Measurements from ENCODE around the gene ABCA7. TPM values are rescaled to one million over a fixed set of nuclear protein-coding genes. Genes with fewer than 3 reads are reported as not detected.

ABCA7 gene
- total and polyA plus RNA-seq, 2 of the 8 experiments (the other 6 are each of a cell fraction or from before 2014, with no cell fraction given), result 10.4 to 25.6 TPM

- TF ChIP-seq, protein P1, sequence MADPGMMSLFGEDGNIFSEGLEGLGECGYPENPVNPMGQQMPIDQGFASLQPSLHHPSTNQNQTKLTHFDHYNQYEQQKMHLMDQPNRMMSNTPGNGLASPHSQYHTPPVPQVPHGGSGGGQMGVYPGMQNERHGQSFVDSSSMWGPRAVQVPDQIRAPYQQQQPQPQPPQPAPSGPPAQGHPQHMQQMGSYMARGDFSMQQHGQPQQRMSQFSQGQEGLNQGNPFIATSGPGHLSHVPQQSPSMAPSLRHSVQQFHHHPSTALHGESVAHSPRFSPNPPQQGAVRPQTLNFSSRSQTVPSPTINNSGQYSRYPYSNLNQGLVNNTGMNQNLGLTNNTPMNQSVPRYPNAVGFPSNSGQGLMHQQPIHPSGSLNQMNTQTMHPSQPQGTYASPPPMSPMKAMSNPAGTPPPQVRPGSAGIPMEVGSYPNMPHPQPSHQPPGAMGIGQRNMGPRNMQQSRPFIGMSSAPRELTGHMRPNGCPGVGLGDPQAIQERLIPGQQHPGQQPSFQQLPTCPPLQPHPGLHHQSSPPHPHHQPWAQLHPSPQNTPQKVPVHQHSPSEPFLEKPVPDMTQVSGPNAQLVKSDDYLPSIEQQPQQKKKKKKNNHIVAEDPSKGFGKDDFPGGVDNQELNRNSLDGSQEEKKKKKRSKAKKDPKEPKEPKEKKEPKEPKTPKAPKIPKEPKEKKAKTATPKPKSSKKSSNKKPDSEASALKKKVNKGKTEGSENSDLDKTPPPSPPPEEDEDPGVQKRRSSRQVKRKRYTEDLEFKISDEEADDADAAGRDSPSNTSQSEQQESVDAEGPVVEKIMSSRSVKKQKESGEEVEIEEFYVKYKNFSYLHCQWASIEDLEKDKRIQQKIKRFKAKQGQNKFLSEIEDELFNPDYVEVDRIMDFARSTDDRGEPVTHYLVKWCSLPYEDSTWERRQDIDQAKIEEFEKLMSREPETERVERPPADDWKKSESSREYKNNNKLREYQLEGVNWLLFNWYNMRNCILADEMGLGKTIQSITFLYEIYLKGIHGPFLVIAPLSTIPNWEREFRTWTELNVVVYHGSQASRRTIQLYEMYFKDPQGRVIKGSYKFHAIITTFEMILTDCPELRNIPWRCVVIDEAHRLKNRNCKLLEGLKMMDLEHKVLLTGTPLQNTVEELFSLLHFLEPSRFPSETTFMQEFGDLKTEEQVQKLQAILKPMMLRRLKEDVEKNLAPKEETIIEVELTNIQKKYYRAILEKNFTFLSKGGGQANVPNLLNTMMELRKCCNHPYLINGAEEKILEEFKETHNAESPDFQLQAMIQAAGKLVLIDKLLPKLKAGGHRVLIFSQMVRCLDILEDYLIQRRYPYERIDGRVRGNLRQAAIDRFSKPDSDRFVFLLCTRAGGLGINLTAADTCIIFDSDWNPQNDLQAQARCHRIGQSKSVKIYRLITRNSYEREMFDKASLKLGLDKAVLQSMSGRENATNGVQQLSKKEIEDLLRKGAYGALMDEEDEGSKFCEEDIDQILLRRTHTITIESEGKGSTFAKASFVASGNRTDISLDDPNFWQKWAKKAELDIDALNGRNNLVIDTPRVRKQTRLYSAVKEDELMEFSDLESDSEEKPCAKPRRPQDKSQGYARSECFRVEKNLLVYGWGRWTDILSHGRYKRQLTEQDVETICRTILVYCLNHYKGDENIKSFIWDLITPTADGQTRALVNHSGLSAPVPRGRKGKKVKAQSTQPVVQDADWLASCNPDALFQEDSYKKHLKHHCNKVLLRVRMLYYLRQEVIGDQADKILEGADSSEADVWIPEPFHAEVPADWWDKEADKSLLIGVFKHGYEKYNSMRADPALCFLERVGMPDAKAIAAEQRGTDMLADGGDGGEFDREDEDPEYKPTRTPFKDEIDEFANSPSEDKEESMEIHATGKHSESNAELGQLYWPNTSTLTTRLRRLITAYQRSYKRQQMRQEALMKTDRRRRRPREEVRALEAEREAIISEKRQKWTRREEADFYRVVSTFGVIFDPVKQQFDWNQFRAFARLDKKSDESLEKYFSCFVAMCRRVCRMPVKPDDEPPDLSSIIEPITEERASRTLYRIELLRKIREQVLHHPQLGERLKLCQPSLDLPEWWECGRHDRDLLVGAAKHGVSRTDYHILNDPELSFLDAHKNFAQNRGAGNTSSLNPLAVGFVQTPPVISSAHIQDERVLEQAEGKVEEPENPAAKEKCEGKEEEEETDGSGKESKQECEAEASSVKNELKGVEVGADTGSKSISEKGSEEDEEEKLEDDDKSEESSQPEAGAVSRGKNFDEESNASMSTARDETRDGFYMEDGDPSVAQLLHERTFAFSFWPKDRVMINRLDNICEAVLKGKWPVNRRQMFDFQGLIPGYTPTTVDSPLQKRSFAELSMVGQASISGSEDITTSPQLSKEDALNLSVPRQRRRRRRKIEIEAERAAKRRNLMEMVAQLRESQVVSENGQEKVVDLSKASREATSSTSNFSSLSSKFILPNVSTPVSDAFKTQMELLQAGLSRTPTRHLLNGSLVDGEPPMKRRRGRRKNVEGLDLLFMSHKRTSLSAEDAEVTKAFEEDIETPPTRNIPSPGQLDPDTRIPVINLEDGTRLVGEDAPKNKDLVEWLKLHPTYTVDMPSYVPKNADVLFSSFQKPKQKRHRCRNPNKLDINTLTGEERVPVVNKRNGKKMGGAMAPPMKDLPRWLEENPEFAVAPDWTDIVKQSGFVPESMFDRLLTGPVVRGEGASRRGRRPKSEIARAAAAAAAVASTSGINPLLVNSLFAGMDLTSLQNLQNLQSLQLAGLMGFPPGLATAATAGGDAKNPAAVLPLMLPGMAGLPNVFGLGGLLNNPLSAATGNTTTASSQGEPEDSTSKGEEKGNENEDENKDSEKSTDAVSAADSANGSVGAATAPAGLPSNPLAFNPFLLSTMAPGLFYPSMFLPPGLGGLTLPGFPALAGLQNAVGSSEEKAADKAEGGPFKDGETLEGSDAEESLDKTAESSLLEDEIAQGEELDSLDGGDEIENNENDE (IDR thresholded peaks at IDR 0.05; ENCODE audit: insufficient replicate concordance, low read length), result no peak
- no peak for TF ChIP-seq SP4 (IDR thresholded peaks at IDR 0.05; ENCODE audit: low read length)
- TF ChIP-seq KDM5A (IDR thresholded peaks at IDR 0.05; ENCODE audit: low read length), result no peak
- no peak for TF ChIP-seq CHD1 (IDR thresholded peaks at IDR 0.05; ENCODE audit: low read depth, low read length)
- no peak for TF ChIP-seq JUND (IDR thresholded peaks at IDR 0.05; ENCODE audit: low read length)
- TF ChIP-seq MAFK (IDR thresholded peaks at IDR 0.05; ENCODE audit: low read depth, low read length), result no peak
- TF ChIP-seq EZH2 (IDR thresholded peaks at IDR 0.05; ENCODE audit: low read depth, low read length, severe bottlenecking), result no peak
- TF ChIP-seq KDM4A (IDR thresholded peaks at IDR 0.05; ENCODE audit: low read depth, low read length, severe bottlenecking), result no peak
- TF ChIP-seq TEAD4 (IDR thresholded peaks at IDR 0.05; ENCODE audit: low read depth, low read length), result no peak
- TF ChIP-seq POU5F1 (IDR thresholded peaks at IDR 0.05; ENCODE audit: low read depth, low read length), result no peak
- TF ChIP-seq SUZ12 (IDR thresholded peaks at IDR 0.05; ENCODE audit: low read length), result no peak
- no peak for TF ChIP-seq RFX5 (IDR thresholded peaks at IDR 0.05; ENCODE audit: borderline replicate concordance, low read depth, low read length)
Measured at GRCh38 chr19:1067341-1067957, 27.5 kb downstream of the ABCA7 start (continued).
